ENCODE results near the gene RIBC1. TPM values are rescaled to one million over a fixed set of nuclear protein-coding genes. Genes with fewer than 3 reads are reported as not detected.
A peak's percentile ranks its signal among the peaks of the same experiment; 100 is the strongest.

Gene RIBC1
- 0.88 and 0.95 TPM in 2 replicates for total RNA-seq (2022)
- Bru-seq, nascent RNA = percentile 36 among the genes with signal in this experiment
- percentile 30 among the genes with signal in this experiment for BruChase-seq, experiment 1, labeled RNA remaining after a 2-hour chase
- percentile 32 among the genes with signal in this experiment for BruChase-seq, experiment 2, labeled RNA remaining after a 6-hour chase
- long read RNA-seq, partial matches to known transcripts = 0 of 3 reads
- long read RNA-seq, other reads (novel, unspliced or antisense) = 3 of 3 reads

- Mint-ChIP-seq H3K9me3 (ENCODE audit: unreplicated experiment) (no peaks in the 10 kb centered on the region), H3K4me1 (ENCODE audit: low read depth, unreplicated experiment) (peaks cover 6% of the 10 kb centered on the region)
- CTCF ChIA-PET = interaction anchor here (1.0 to 1.2 kb wide), 2 partner anchors 23 to 108 kb away, joined by 3 to 4 read pairs; no protein-coding TSS in a partner anchor
These were observed at the start of gene RIBC1 for GRCh38 chrX:53422861-53423306. Gene RIBC1 (plus strand): TSS chrX:53422873. CDS start chrX:53426277, 3,404 bp downstream.

DNA sequence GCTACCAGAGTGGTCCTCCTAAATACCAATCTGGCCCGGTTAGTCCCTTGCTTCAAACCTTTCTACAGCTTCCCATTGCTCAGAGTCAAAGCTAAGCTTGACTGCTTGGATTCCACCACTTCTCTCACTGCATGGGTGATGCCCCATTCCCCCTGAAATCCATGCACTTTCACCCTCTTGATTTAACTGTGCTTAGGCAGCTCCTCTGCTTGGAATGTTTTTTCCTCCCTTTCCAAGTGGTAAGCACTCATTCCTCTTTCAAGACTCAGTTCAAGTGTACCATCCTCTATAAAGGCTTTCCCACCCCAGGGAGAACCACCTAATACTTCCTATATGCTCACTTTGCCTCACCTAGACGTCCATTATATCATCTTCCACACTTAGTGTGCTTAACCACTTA lies 49.4 kb upstream of the RIBC1 start:
- Histone ChIP-seq H3K27me3 (replicated peaks; ENCODE audit: control insufficient read depth, insufficient read depth, low read length) (no peaks in the 10 kb centered on the region), H3K36me3 (ENCODE audit: control insufficient read depth, insufficient read depth, low read length) (no peaks in the 10 kb centered on the region), H3K9me3 (no peaks in the 10 kb centered on the region), H3K4me1 (no peaks in the 10 kb centered on the region), H3K4me3 (ENCODE audit: low read depth, low read length) (no peak overlapping the region)
- Mint-ChIP-seq H3K4me3 (ENCODE audit: unreplicated experiment) (no peak overlapping the region), H3K36me3 (ENCODE audit: insufficient read depth, unreplicated experiment) (peaks cover 6% of the 10 kb centered on the region), H3K27ac (ENCODE audit: unreplicated experiment) (no peak overlapping the region), H3K27me3 (ENCODE audit: insufficient read depth, unreplicated experiment) (peaks cover 4% of the 10 kb centered on the region), H3K9me3 (ENCODE audit: unreplicated experiment) (no peaks in the 10 kb centered on the region), H3K4me1 (ENCODE audit: low read depth, unreplicated experiment) (peaks cover 6% of the 10 kb centered on the region)
- POLR2A ChIA-PET = no interaction called here
- no TSS peak for BruUV-seq (replicated peaks)
- CTCF ChIA-PET = no interaction called here
- intact Hi-C loops (cut with micrococcal nuclease; ENCODE audit: unreplicated experiment) = no loop called here
- no peak for TF ChIP-seq CTCF (IDR thresholded peaks at IDR 0.05; ENCODE audit: insufficient read depth in 1 of 2, low read depth in 1 of 2, low read length in 1 of 2, severe bottlenecking in 1 of 2, unreplicated experiment in 1 of 2)
- DNase-seq = no peak

More at GRCh38 chrX:53422861-53423306, at the start of gene RIBC1:
- Histone ChIP-seq H3K9me3 (no peaks in the 10 kb centered on the region), H3K27me3 (replicated peaks; ENCODE audit: control insufficient read depth, insufficient read depth, low read length) (no peaks in the 10 kb centered on the region), H3K36me3 (ENCODE audit: control insufficient read depth, insufficient read depth, low read length) (no peaks in the 10 kb centered on the region), H3K4me3 (ENCODE audit: low read depth, low read length) (peak within 1 kb of the TSS; percentile 76), H3K4me1 (0 out of 2 replicates have a peak, but pooled peaks cover 4% of the 10 kb centered on the region)
- no peak for DNase-seq
- POLR2A ChIA-PET = interaction anchor here (0.7 to 1.3 kb wide), 6 partner anchors 10 to 261 kb away, joined by 3 to 4 read pairs (median 4); partner anchors contain the start of gene KDM5C
- H3K36me3 Mint-ChIP-seq (ENCODE audit: insufficient read depth, unreplicated experiment) = peaks cover 16% of the 10 kb centered on the region
- TF ChIP-seq CTCF (IDR thresholded peaks at IDR 0.05; ENCODE audit: insufficient read depth in 1 of 2, low read depth in 1 of 2, low read length in 1 of 2, severe bottlenecking in 1 of 2, unreplicated experiment in 1 of 2) = no peak
- intact Hi-C loops (cut with micrococcal nuclease; ENCODE audit: unreplicated experiment) = loop anchor here (1.0 to 2.0 kb wide), 2 partner anchors 11 to 18 kb away; partner anchors contain the start of gene HSD17B10
- BruUV-seq (replicated peaks) = no TSS peak
- H3K27me3 Mint-ChIP-seq (ENCODE audit: insufficient read depth, unreplicated experiment) = no peaks in the 10 kb centered on the region
- peak within 1 kb of the TSS; percentile 98 for H3K27ac Mint-ChIP-seq (ENCODE audit: unreplicated experiment)
- H3K4me3 Mint-ChIP-seq (ENCODE audit: unreplicated experiment) = peak within 1 kb of the TSS; percentile 83

- Mint-ChIP-seq H3K4me3 (ENCODE audit: unreplicated experiment) (no peak overlapping the region), H3K9me3 (ENCODE audit: unreplicated experiment) (no peaks in the 10 kb centered on the region), H3K4me1 (ENCODE audit: low read depth, unreplicated experiment) (peaks cover 6% of the 10 kb centered on the region), H3K27me3 (ENCODE audit: insufficient read depth, unreplicated experiment) (no peaks in the 10 kb centered on the region), H3K36me3 (ENCODE audit: insufficient read depth, unreplicated experiment) (peaks cover 6% of the 10 kb centered on the region), H3K27ac (ENCODE audit: unreplicated experiment) (no peak overlapping the region)
- POLR2A ChIA-PET = no interaction called here
- no peak for TF ChIP-seq CTCF (IDR thresholded peaks at IDR 0.05; ENCODE audit: insufficient read depth in 1 of 2, low read depth in 1 of 2, low read length in 1 of 2, severe bottlenecking in 1 of 2, unreplicated experiment in 1 of 2)
- Histone ChIP-seq H3K27me3 (replicated peaks; ENCODE audit: control insufficient read depth, insufficient read depth, low read length) (no peaks in the 10 kb centered on the region), H3K4me1 (no peaks in the 10 kb centered on the region), H3K9me3 (no peaks in the 10 kb centered on the region), H3K4me3 (ENCODE audit: low read depth, low read length) (no peak overlapping the region), H3K36me3 (ENCODE audit: control insufficient read depth, insufficient read depth, low read length) (no peaks in the 10 kb centered on the region)
- CTCF ChIA-PET = no interaction called here
- DNase-seq = no peak
- no TSS peak for BruUV-seq (replicated peaks)
- intact Hi-C loops (cut with micrococcal nuclease; ENCODE audit: unreplicated experiment) = no loop called here
These were observed 48.4 kb upstream of the RIBC1 start for GRCh38 chrX:53374222-53374820.
